Prostate gland (tissue), 2 donors: Measurements from ENCODE around the gene ADGRG1. TPM values are rescaled to one million over a fixed set of nuclear protein-coding genes. Genes with fewer than 3 reads are reported as not detected.

Experiments used
- DNase-seq: peaks from one replicate; pipeline ENCODE4 v3.0.0-alpha.2; 2019; ENCODE audit warnings: low spot score
- H3K27ac ChIP-seq, 2 donors: fragments of 200-600 bp; sonication (generic); 2 replicates each; pipeline ENCODE4 v1.5.1; 2017 to 2019
- H3K27me3 ChIP-seq: fragments of 200-600 bp; sonication (generic); replicated peaks from 2 replicates; pipeline ENCODE4 v1.5.1; 2019; ENCODE audit not compliant: insufficient read depth
- H3K36me3 ChIP-seq, 2 donors: fragments of 200-600 bp; sonication (generic); 1 replicate in 1 of 2; 2 replicates in 1 of 2; pipeline versions ENCODE4 v1.5.1 to v1.8.1; 2017 to 2019
- H3K4me1 ChIP-seq: fragments of 200-600 bp; sonication (generic); replicated peaks from 2 replicates; pipeline ENCODE4 v1.5.1; 2019
- H3K4me3 ChIP-seq, 2 donors: fragments of 200-600 bp; sonication (generic); 2 replicates each; pipeline ENCODE4 v1.5.1; 2017 to 2019
- H3K9me3 ChIP-seq: fragments of 200-600 bp; sonication (generic); 2 replicates; pipeline ENCODE4 v1.5.1; 2017
- CTCF ChIP-seq, 4 experiments: fragments of 200-600 bp in 2 of 4; fragments of 450-650 bp in 2 of 4; sonication (generic) in 2 of 4; IDR thresholded peaks; 1 replicate in 3 of 4; 2 replicates in 1 of 4; pipeline ENCODE4 v1.5.1; 2016 to 2019; ENCODE audit warnings: antibody characterized with exemption in 4 of 4, mild to moderate bottlenecking in 2 of 4, moderate library complexity in 2 of 4
- POLR2A ChIP-seq: fragments of 450-650 bp; IDR thresholded peaks from one replicate; pipeline ENCODE4 v1.6.1; 2016; ENCODE audit warnings: antibody characterized with exemption, mild to moderate bottlenecking
- POLR2AphosphoS5 ChIP-seq: sonication (generic); formaldehyde crosslinking; IDR thresholded peaks from one replicate; pipeline ENCODE4 v1.6.1; 2017; ENCODE audit warnings: antibody characterized with exemption
- WGBS: methylation state at CpG from one replicate; pipeline ENCODE4 v1.1.5; 2018; 5-methylcytosine and 5-hydroxymethylcytosine counted together
- intact Hi-C: fragments of 100-400 bp; cut with DNase I; formaldehyde crosslinking; loops from one replicate; pipeline ENCODE4 v1.14.2; 2022
- total RNA-seq, 2 donors: library from RNA; depleted of rRNA; stranded (reverse); fragments of >200 nt; gene quantifications; one replicate each; pipeline ENCODE4 v1.1.0, GENCODE V29; 2016

The ADGRG1 gene
- total RNA-seq, 2 donors from 2014 or later, result 78.5 to 347 TPM

- H3K9me3 ChIP-seq, result no peaks in the 10 kb centered on the region
- no peak overlapping the region for H3K4me3 ChIP-seq
- WGBS, result 91% methylated on average over 3 of the region's 3 CpGs
- no peak overlapping the region for H3K27ac ChIP-seq
- H3K27me3 ChIP-seq, result no peaks in the 10 kb centered on the region
- intact Hi-C loops, result no loop called here
- no peaks in the 10 kb centered on the region for H3K4me1 ChIP-seq
- TF ChIP-seq POLR2AphosphoS5 (no peak), CTCF (IDR thresholded peaks at IDR 0.05) (no peak), POLR2A (no peak)
- H3K36me3 ChIP-seq, result no peaks in the 10 kb centered on the region
- DNase-seq, result no peak
These were observed 59.0 kb downstream of the ADGRG1 start for GRCh38 chr16:57687363-57687929.

GRCh38 chr16:57688487-57688986 is 60.1 kb downstream of the ADGRG1 start:
- no peaks in the 10 kb centered on the region for H3K27me3 ChIP-seq
- H3K9me3 ChIP-seq, result no peaks in the 10 kb centered on the region
- intact Hi-C loops, result no loop called here
- no peak for DNase-seq
- H3K27ac ChIP-seq, result no peak overlapping the region
- no peak overlapping the region for H3K4me3 ChIP-seq
- no peak for TF ChIP-seq POLR2AphosphoS5
- TF ChIP-seq CTCF (IDR thresholded peaks at IDR 0.05), result no peak
- TF ChIP-seq POLR2A, result no peak
- WGBS, result 81% methylated on average over 4 of the region's 4 CpGs
- H3K36me3 ChIP-seq, result no peaks in the 10 kb centered on the region
- H3K4me1 ChIP-seq, result no peaks in the 10 kb centered on the region

GRCh38 chr16:57688987-57689761 is 60.7 kb downstream of the ADGRG1 start:
- no peak for TF ChIP-seq POLR2AphosphoS5
- H3K9me3 ChIP-seq, result no peaks in the 10 kb centered on the region
- WGBS, result 34% methylated on average over 15 of the region's 15 CpGs
- H3K36me3 ChIP-seq, result no peaks in the 10 kb centered on the region
- no peaks in the 10 kb centered on the region for H3K27me3 ChIP-seq
- no peak overlapping the region for H3K4me3 ChIP-seq
- no peaks in the 10 kb centered on the region for H3K4me1 ChIP-seq
- H3K27ac ChIP-seq, result no peak overlapping the region
- DNase-seq, result no peak
- intact Hi-C loops, result no loop called here

GRCh38 chr16:57689762-57690558 is 61.5 kb downstream of the ADGRG1 start:
- no peak for DNase-seq
- intact Hi-C loops, result no loop called here
- TF ChIP-seq POLR2A (no peak), POLR2AphosphoS5 (no peak), CTCF (IDR thresholded peaks at IDR 0.05) (no peak)
- H3K4me1 ChIP-seq, result no peaks in the 10 kb centered on the region
- H3K4me3 ChIP-seq, result no peak overlapping the region
- H3K36me3 ChIP-seq, result no peaks in the 10 kb centered on the region
- no peaks in the 10 kb centered on the region for H3K27me3 ChIP-seq
- H3K27ac ChIP-seq, result no peak overlapping the region
- H3K9me3 ChIP-seq, result no peaks in the 10 kb centered on the region
- WGBS, result 67% methylated on average over 13 of the region's 13 CpGs

- no peaks in the 10 kb centered on the region for H3K36me3 ChIP-seq
- 82% methylated on average over 4 of the region's 4 CpGs for WGBS
- DNase-seq, result no peak
- intact Hi-C loops, result no loop called here
- no peaks in the 10 kb centered on the region for H3K27me3 ChIP-seq
- TF ChIP-seq POLR2AphosphoS5 (no peak), CTCF (IDR thresholded peaks at IDR 0.05) (no peak), POLR2A (no peak)
- no peak overlapping the region for H3K27ac ChIP-seq
- H3K9me3 ChIP-seq, result no peaks in the 10 kb centered on the region
- H3K4me3 ChIP-seq, result no peak overlapping the region
- no peaks in the 10 kb centered on the region for H3K4me1 ChIP-seq
These were observed 62.5 kb downstream of the ADGRG1 start for GRCh38 chr16:57690782-57691471.
